ENCODE measurements around the gene CLIP3.

CLIP3 gene

DNA sequence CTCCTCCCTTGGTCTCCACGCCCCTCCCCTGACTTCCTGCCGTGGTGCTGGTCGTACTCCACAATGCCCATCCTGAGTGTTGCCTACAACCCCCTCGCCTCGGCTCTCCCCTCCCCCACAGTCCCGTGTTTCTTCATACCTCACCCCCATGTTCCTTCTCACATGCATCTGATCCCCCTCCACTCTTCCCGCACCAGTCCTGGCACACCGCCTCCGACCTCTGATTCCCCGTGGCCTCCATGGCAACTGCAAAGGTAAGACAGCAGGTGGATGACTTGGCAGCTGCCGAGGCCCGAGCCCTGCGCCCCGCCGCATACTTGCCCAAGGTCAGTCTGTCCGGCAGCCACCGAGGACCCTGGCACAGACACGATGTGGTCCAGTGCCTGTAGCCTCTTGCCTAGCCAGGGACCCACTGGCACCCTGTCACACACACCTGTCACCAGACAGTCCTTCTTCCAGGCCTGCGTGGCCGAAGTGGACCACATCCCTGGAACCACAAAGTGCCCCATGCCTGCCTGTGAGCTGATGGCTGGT is 53.8 kb downstream of the CLIP3 start:
- Mint-ChIP-seq H3K4me1 (no peaks in the 10 kb centered on the region), H3K27ac (no peak overlapping the region), H3K4me3 (no peak overlapping the region), H3K27me3 (peaks cover 58% of the 10 kb centered on the region), H3K36me3 (no peaks in the 10 kb centered on the region), H3K9me3 (no peaks in the 10 kb centered on the region)
- ATAC-seq: no peak

DNA sequence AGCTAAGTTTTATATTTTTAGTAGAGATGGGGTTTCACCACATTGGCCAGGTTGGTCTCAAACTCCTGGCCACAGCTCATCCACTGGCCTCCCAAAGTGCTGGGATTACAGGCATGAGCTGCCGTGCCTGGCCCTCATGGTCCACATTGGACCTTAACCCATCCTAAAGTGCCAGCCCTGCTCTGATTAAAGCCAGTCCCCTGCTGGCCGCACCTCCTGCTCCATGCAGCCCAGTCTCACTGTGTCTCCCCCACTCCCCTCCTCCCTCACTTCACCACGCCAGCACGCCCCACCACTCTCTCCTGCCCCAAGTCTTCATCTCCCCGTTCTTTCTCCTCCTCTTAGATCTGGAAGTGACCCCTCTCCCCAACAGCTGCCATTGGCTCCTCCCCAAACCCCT is 54.4 kb downstream of the CLIP3 start:
- H3K4me3 Mint-ChIP-seq: no peak overlapping the region
- no peak for ATAC-seq

GRCh38 chr19:35977446-35978222 is 55.0 kb downstream of the CLIP3 start:
- Mint-ChIP-seq H3K4me3 (no peak overlapping the region), H3K9me3 (no peaks in the 10 kb centered on the region), H3K27ac (no peak overlapping the region), H3K36me3 (no peaks in the 10 kb centered on the region), H3K27me3 (peaks cover 46% of the 10 kb centered on the region), H3K4me1 (no peaks in the 10 kb centered on the region)
- ATAC-seq: peak; percentile 55

More for the DNA sequence above, 54.4 kb downstream of the CLIP3 start:
- Mint-ChIP-seq H3K4me1 (no peaks in the 10 kb centered on the region), H3K9me3 (no peaks in the 10 kb centered on the region), H3K27me3 (peaks cover 51% of the 10 kb centered on the region), H3K27ac (no peak overlapping the region), H3K36me3 (no peaks in the 10 kb centered on the region)

DNA sequence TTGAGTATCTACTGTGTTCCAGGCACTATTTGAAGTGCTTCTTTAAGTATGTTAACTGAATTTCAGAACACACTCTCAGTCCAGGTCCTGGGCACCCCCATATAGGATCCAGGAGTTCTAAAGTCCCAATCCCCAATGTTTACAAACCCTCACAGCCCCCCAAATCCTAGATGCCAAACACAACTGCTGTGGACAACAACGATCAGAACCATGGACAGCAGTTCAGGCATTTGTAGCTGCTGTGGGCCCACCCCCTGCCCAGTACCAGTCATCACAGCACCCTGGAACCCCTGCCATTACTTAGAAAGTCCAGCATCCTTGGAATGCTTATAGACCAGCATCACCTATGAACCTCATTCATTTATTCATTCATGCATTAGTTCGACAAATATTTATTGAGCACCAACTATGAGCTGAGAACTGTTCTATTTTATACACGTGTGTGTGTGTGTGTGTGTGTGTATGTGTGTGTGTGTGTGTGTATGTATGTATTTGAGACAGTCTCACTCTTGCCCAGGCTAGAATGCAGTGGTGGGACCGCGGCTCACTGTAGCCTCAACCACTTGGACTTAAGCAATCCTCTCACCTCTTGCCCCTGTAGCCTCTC is 57.0 kb downstream of the CLIP3 start:
- Mint-ChIP-seq H3K9me3 (no peaks in the 10 kb centered on the region), H3K4me3 (no peak overlapping the region), H3K36me3 (no peaks in the 10 kb centered on the region), H3K27me3 (peaks cover 29% of the 10 kb centered on the region), H3K4me1 (no peaks in the 10 kb centered on the region), H3K27ac (no peak overlapping the region)
- no peak for ATAC-seq

GRCh38 chr19:35973487-35973886 is 59.2 kb downstream of the CLIP3 start:
- Mint-ChIP-seq H3K36me3 (no peaks in the 10 kb centered on the region), H3K27ac (no peak overlapping the region), H3K4me1 (no peaks in the 10 kb centered on the region), H3K27me3 (peaks cover 18% of the 10 kb centered on the region), H3K9me3 (no peaks in the 10 kb centered on the region), H3K4me3 (no peak overlapping the region)
- ATAC-seq: no peak

DNA sequence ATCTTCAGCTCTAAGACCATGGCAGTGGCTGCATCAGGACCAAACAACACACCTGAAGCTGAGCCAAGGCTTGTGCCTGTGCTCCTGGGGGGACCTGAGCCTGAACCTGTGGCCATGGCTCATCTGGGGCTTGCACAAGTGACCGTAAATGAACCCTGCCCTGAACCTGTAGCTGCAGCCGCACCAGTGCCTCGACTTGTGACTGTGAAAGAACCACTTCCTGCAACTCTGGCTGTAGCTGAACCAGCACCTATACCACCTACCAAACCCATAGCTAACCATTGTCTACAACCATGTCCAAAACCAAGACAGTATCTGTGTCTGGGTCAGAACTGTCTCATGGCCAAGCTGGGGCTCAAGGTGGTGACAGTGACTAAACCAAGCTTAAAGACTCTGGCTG is 65.9 kb downstream of the CLIP3 start:
- ATAC-seq: no peak
- no peaks in the 10 kb centered on the region for H3K4me1 Mint-ChIP-seq
- H3K27me3 Mint-ChIP-seq: peaks cover 26% of the 10 kb centered on the region
- no peaks in the 10 kb centered on the region for H3K36me3 Mint-ChIP-seq
- H3K9me3 Mint-ChIP-seq: no peaks in the 10 kb centered on the region
- no peak overlapping the region for H3K4me3 Mint-ChIP-seq
- no peak overlapping the region for H3K27ac Mint-ChIP-seq
